Neuronal stem cell (in vitro differentiated cells): ENCODE data around the gene EIF3D.
A peak's percentile ranks its signal among the peaks of the same experiment; 100 is the strongest.

Source experiments
- DNase-seq: peaks from one replicate; pipeline ENCODE4 v3.0.0-alpha.2; 2013; ENCODE audit warnings: low spot score
- H2AFZ ChIP-seq: one replicate; pipeline ENCODE4 v1.6.1; 2013; ENCODE audit warnings: mild to moderate bottlenecking, low read length, inconsistent platforms
- H2AK5ac ChIP-seq: 2 replicates; pipeline ENCODE4 v1.6.1; 2013; ENCODE audit warnings: low read depth, mild to moderate bottlenecking, inconsistent platforms, low read length, moderate library complexity, mixed read lengths
- H2BK120ac ChIP-seq: 2 replicates; pipeline ENCODE4 v1.6.1; 2013; ENCODE audit warnings: low read depth, mild to moderate bottlenecking, inconsistent platforms, low read length, moderate library complexity, mixed read lengths
- H2BK12ac ChIP-seq: one replicate; pipeline ENCODE4 v1.6.1; 2013; ENCODE audit warnings: low read length, inconsistent platforms
- H2BK15ac ChIP-seq: 2 replicates; pipeline ENCODE4 v1.6.1; 2013; ENCODE audit warnings: mild to moderate bottlenecking, low read length, inconsistent platforms, mixed read lengths
- H2BK5ac ChIP-seq: one replicate; pipeline ENCODE4 v1.6.1; 2013; ENCODE audit warnings: inconsistent platforms, mild to moderate bottlenecking, low read length, moderate library complexity
- H3K14ac ChIP-seq: one replicate; pipeline ENCODE4 v1.6.1; 2013; ENCODE audit warnings: low read length, inconsistent platforms
- H3K18ac ChIP-seq: 2 replicates; pipeline ENCODE4 v1.6.1; 2013; ENCODE audit warnings: low read length, inconsistent platforms
- H3K23ac ChIP-seq: 2 replicates; pipeline ENCODE4 v1.6.1; 2013; ENCODE audit warnings: low read depth, mild to moderate bottlenecking, mixed read lengths, low read length, inconsistent platforms; ENCODE audit not compliant: poor library complexity
- H3K27ac ChIP-seq: replicated peaks from 3 replicates; pipeline ENCODE4 v1.5.1; 2013; ENCODE audit warnings: low read length, inconsistent platforms
- H3K27me3 ChIP-seq, 3 experiments: 2 replicates each; pipeline ENCODE4 v1.6.1; 2013; ENCODE audit warnings: low read length in 3 of 3, mild to moderate bottlenecking in 2 of 3, inconsistent platforms in 1 of 3, low read depth in 1 of 3, mixed read lengths in 1 of 3, moderate library complexity in 1 of 3; ENCODE audit not compliant: control insufficient read depth in 3 of 3, insufficient read depth in 3 of 3
- H3K36me3 ChIP-seq, 2 donors: replicated peaks in 1 of 2; 2 replicates each; pipeline ENCODE4 v1.6.1; 2013; ENCODE audit warnings: low read length in 2 of 2; ENCODE audit not compliant: control insufficient read depth in 2 of 2, insufficient read depth in 2 of 2
- H3K4ac ChIP-seq: 2 replicates; pipeline ENCODE4 v1.6.1; 2013; ENCODE audit warnings: inconsistent platforms, mild to moderate bottlenecking, low read length, moderate library complexity
- H3K4me1 ChIP-seq, 2 donors: 1 replicate in 1 of 2; 2 replicates in 1 of 2; pipeline ENCODE4 v1.6.1; 2013; ENCODE audit warnings: low read length in 2 of 2, low read depth in 1 of 2; ENCODE audit not compliant: control insufficient read depth in 2 of 2, insufficient read depth in 1 of 2
- H3K4me2 ChIP-seq: one replicate; pipeline ENCODE4 v1.6.1; 2013; ENCODE audit warnings: mild to moderate bottlenecking, low read length, inconsistent platforms; ENCODE audit not compliant: insufficient read depth, poor library complexity, severe bottlenecking
- H3K4me3 ChIP-seq, 2 donors: 2 replicates each; pipeline ENCODE4 v1.5.1; 2013; ENCODE audit warnings: low read length in 2 of 2, mild to moderate bottlenecking in 2 of 2, inconsistent platforms in 1 of 2, moderate library complexity in 1 of 2
- H3K79me1 ChIP-seq: one replicate; pipeline ENCODE4 v1.6.1; 2013; ENCODE audit warnings: low read depth, mild to moderate bottlenecking, inconsistent platforms, low read length, moderate library complexity
- H3K9ac ChIP-seq: one replicate; pipeline ENCODE4 v1.6.1; 2013; ENCODE audit warnings: mild to moderate bottlenecking, low read depth, low read length, inconsistent platforms; ENCODE audit not compliant: poor library complexity
- H3K9me3 ChIP-seq, 2 donors: replicated peaks in 1 of 2; 2 replicates each; pipeline versions ENCODE3 to v1.6.1; 2013; ENCODE audit warnings: low read length in 2 of 2, mild to moderate bottlenecking in 2 of 2, inconsistent platforms in 1 of 2, low read depth in 1 of 2, mixed read lengths in 1 of 2, moderate library complexity in 1 of 2; ENCODE audit not compliant: control insufficient read depth in 2 of 2, insufficient read depth in 1 of 2
- H4K8ac ChIP-seq: one replicate; pipeline ENCODE4 v1.6.1; 2013; ENCODE audit warnings: low read depth, mild to moderate bottlenecking, inconsistent platforms, low read length, moderate library complexity
- H4K91ac ChIP-seq: one replicate; pipeline ENCODE4 v1.6.1; 2013; ENCODE audit warnings: low read length, low read depth, mild to moderate bottlenecking, inconsistent platforms; ENCODE audit not compliant: poor library complexity
- WGBS, 2 donors: extraction: QIAGEN DNeasy Blood & Tissue Kit; methylation state at CpG; one replicate each; pipeline ENCODE4 v1.1.7; 2013; ENCODE audit warnings: missing lambda C conversion rate in 2 of 2, mixed read lengths in 1 of 2; ENCODE audit not compliant: insufficient read length in 2 of 2, insufficient replicate concordance in 1 of 2; ENCODE audit errors: extremely low coverage in 2 of 2; 5-methylcytosine and 5-hydroxymethylcytosine counted together

Gene EIF3D

GRCh38 chr22:36491155-36491554 is 37.8 kb downstream of the EIF3D start:
- Histone ChIP-seq H3K4me3 (no peak overlapping the region), H2AK5ac (no peak overlapping the region), H3K36me3 (peaks cover 22 to 66% of the 10 kb centered on the region in 2 donors), H3K27me3 (no peaks in the 10 kb centered on the region), H3K14ac (no peak overlapping the region), H2BK120ac (no peak overlapping the region), H3K4ac (no peak overlapping the region), H2BK5ac (no peak overlapping the region), H2AFZ (no peak overlapping the region), H3K9me3 (peaks cover 0 to 12% of the 10 kb centered on the region in 2 donors), H3K4me1 (no peaks in the 10 kb centered on the region), H3K18ac (no peak overlapping the region), H3K4me2 (no peak overlapping the region), H4K91ac (no peak overlapping the region), H4K8ac (no peak overlapping the region), H3K9ac (no peak overlapping the region), H3K79me1 (no peaks in the 10 kb centered on the region), H2BK15ac (no peak overlapping the region), H3K27ac (no peak overlapping the region), H2BK12ac (no peak overlapping the region), H3K23ac (no peak overlapping the region)
- no peak for DNase-seq
- no CpG with 5 or more reads among the region's 7 CpGs for WGBS, 2 donors

DNA sequence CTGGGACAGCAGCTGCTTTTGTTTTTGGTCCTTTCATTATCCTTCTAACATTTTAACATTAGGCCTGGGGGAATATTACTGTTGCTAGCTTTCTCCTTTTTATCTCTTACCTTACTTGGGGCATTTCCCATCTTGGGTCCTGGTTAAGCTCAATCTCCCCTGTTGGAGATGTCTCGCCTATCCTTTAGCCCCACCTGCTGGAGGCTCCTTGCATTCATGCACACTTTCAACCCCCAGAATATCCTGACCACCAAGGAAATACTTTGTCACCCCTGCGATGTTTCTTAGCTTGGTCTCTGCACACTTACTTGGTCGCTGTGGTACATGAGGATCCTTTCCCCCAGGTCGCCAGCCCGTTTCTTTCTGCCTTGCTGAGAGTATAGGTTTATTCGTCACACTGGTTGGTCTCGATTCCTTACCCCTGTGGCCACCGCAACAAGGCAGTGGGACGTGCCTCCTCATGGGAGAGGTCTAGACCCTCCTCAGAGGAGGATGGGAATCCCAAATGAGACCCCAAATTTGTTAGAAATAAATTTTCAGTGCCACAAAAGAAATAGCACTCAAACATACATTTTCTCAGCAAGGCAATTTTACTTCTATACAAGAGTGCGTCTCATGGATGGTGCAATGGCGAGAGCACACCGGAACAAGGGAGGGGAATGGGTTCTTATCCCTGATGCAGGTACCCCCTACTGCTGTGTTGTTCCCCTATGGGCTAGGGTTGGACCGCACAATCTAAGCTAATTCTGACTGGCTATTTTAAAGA is 42.2 kb downstream of the EIF3D start:
- H2AFZ ChIP-seq = no peak overlapping the region
- H3K23ac ChIP-seq = no peak overlapping the region
- no peak overlapping the region for H3K4ac ChIP-seq
- H3K14ac ChIP-seq = no peak overlapping the region
- no peak overlapping the region for H3K4me3 ChIP-seq
- H2BK12ac ChIP-seq = no peak overlapping the region
- H3K27ac ChIP-seq = no peak overlapping the region
- no peaks in the 10 kb centered on the region for H3K4me1 ChIP-seq
- H2BK15ac ChIP-seq = no peak overlapping the region
- no peak overlapping the region for H3K4me2 ChIP-seq
- H3K9me3 ChIP-seq = peaks cover 3 to 12% of the 10 kb centered on the region in 2 donors
- no peak overlapping the region for H4K8ac ChIP-seq
- no CpG with 5 or more reads among the region's 13 CpGs for WGBS, 2 donors
- DNase-seq = no peak
- H3K79me1 ChIP-seq = no peaks in the 10 kb centered on the region
- no peak overlapping the region for H2BK5ac ChIP-seq
- H3K36me3 ChIP-seq = peaks cover 14 to 37% of the 10 kb centered on the region in 2 donors
- no peak overlapping the region for H2AK5ac ChIP-seq
- H3K9ac ChIP-seq = no peak overlapping the region
- H4K91ac ChIP-seq = no peak overlapping the region
- H3K27me3 ChIP-seq = peaks cover 0 to 3% (median 0%) of the 10 kb centered on the region in 3 experiments
- no peak overlapping the region for H2BK120ac ChIP-seq
- no peak overlapping the region for H3K18ac ChIP-seq

DNA sequence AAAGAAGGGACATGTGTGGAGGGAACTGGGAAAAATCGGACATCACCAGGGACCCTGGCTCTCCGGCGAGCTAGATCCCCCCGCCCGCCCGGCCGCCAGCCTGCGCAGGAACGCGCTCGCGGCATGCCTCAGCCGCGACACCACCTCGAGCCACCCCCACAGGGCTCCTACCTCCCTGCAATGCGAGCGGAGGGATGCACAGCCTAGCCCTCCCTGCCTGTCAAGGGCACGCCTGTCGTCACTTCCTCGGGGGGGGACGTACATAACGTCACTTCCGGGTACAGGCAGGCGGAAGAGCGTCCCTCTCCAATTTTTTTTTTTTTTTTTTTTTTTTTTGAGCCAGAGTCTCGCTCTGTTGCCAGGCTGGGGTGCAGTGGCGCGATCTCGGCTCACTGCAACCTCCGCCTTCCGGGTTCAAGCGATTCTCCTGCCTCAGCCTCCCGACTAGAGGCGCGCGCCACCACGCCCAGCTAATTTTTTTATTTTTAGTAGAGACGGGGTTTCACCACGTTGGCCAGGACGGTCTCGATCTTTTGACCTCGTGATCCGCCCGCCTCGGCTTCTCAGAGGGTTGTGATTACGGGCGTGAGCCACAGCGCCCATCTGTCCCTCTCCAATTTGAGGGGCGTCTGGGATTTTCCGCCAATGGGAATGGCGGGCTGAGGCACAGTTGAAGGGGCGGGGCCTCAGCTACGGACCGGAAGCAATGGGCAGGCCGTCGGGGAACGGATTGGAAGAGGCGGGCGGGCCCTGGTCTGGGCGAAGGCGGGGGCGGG is 47.4 kb downstream of the EIF3D start, which contains the start of gene TXN2:
TSS of gene TXN2 (minus strand) at position 248 of the 776 bp plus-strand sequence. CDS start 803 bp downstream, outside the sequence.
- H3K4me3 ChIP-seq = peak within 1 kb of the TSS; percentile 66 to 88
- no peak within 1 kb of the TSS for H2BK120ac ChIP-seq
- peaks cover 1 to 3% of the 10 kb centered on the region in 2 donors for H3K9me3 ChIP-seq
- H3K36me3 ChIP-seq = peaks cover 6 to 38% of the 10 kb centered on the region in 2 donors
- peaks cover 4 to 5% of the 10 kb centered on the region in 2 donors for H3K4me1 ChIP-seq
- no peak within 1 kb of the TSS for H2BK12ac ChIP-seq
- H2AK5ac ChIP-seq = no peak within 1 kb of the TSS
- H3K4ac ChIP-seq = no peak within 1 kb of the TSS
- H3K14ac ChIP-seq = no peak within 1 kb of the TSS
- H3K27me3 ChIP-seq = peaks cover 0 to 3% (median 0%) of the 10 kb centered on the region in 3 experiments
- H3K27ac ChIP-seq = peak within 1 kb of the TSS; percentile 77
- H3K9ac ChIP-seq = peak within 1 kb of the TSS; percentile 96
- peak within 1 kb of the TSS; percentile 27 for H3K23ac ChIP-seq
- peak within 1 kb of the TSS; percentile 73 for H4K8ac ChIP-seq
- H2AFZ ChIP-seq = peak within 1 kb of the TSS; percentile 97
- H3K79me1 ChIP-seq = no peaks in the 10 kb centered on the region
- peak; percentile 94 for DNase-seq
- WGBS, 2 donors = no CpG with 5 or more reads among the region's 62 CpGs
- no peak within 1 kb of the TSS for H2BK15ac ChIP-seq
- peak within 1 kb of the TSS; percentile 98 for H3K18ac ChIP-seq
- H4K91ac ChIP-seq = no peak within 1 kb of the TSS
- peak within 1 kb of the TSS; percentile 67 for H2BK5ac ChIP-seq
- H3K4me2 ChIP-seq = peak within 1 kb of the TSS; percentile 75

DNA sequence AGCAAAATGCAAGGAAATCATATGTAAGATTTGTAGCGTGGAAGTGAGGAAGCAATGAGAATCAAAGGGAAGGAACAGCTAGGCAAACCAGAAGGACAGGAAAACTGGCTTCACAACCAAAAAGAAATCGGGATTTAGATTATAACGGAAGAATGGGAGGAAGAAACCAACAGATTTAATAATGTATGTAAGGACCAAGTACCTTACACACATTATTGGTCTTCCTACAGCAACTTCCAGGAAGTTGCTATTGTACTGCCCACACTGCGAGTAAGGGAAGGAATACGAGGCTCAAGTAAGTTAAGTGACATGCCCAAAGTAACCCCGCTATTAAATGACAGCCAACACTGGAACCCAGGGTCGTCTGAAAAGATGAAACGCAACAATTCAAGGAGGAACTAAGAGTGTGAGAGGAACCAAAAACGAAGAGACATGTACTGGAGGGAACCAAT is 48.0 kb downstream of the EIF3D start:
- no peak overlapping the region for H4K8ac ChIP-seq
- H3K9ac ChIP-seq = peak overlapping the region; percentile 96
- no peak overlapping the region for H2BK120ac ChIP-seq
- peaks cover 9 to 37% of the 10 kb centered on the region in 2 donors for H3K36me3 ChIP-seq
- no peak for DNase-seq
- H3K4me2 ChIP-seq = peak overlapping the region; percentile 75
- no peak overlapping the region for H3K18ac ChIP-seq
- H2BK5ac ChIP-seq = peak overlapping the region; percentile 67
- peaks cover 0 to 3% of the 10 kb centered on the region in 2 donors for H3K9me3 ChIP-seq
- H3K4ac ChIP-seq = no peak overlapping the region
- H3K4me3 ChIP-seq = peak overlapping the region; percentile 66 to 88
- H2AFZ ChIP-seq = peak overlapping the region; percentile 97
- H3K4me1 ChIP-seq = peaks cover 4 to 5% of the 10 kb centered on the region in 2 donors
- no peak overlapping the region for H3K14ac ChIP-seq
- H3K27me3 ChIP-seq = peaks cover 0 to 3% (median 0%) of the 10 kb centered on the region in 3 experiments
- no peak overlapping the region for H2BK15ac ChIP-seq
- H4K91ac ChIP-seq = no peak overlapping the region
- H2AK5ac ChIP-seq = no peak overlapping the region
- peak overlapping the region; percentile 77 for H3K27ac ChIP-seq
- H2BK12ac ChIP-seq = no peak overlapping the region
- no peaks in the 10 kb centered on the region for H3K79me1 ChIP-seq
- no peak overlapping the region for H3K23ac ChIP-seq
- no CpG with 5 or more reads among the region's 9 CpGs for WGBS, 2 donors
